Caco-2 (cell line): ENCODE results near the gene INPP5D. TPM values are rescaled to one million over a fixed set of nuclear protein-coding genes. Genes with fewer than 3 reads are reported as not detected.

ENCODE experiments used
- BruUV-seq: library from RNA; stranded (reverse); fragments of 400-500 nt; replicated peaks from 2 replicates; lab custom pipeline; 2021; lab: Mats Ljungman, UMichigan
- CTCF ChIA-PET: fragments of 300-600 bp; sonication (Branson Sonifier 250); formaldehyde crosslinking; loops from one replicate; lab custom pipeline; 2022; ENCODE audit warnings: antibody characterized with exemption; lab: Charles Lee
- POLR2A ChIA-PET: fragments of 300-600 bp; sonication (Branson Sonifier 250); formaldehyde crosslinking; loops from one replicate; lab custom pipeline; 2022; ENCODE audit warnings: antibody characterized with exemption; lab: Charles Lee
- DNase-seq, 2 experiments: peaks; one replicate each; pipeline versions ENCODE4 v3.0.0 to v3.0.0-alpha.2; 2020 to 2022
- H3K27me3 ChIP-seq: replicated peaks from 2 replicates; pipeline ENCODE4 v1.6.0; 2011; ENCODE audit warnings: low read length; ENCODE audit not compliant: control insufficient read depth, insufficient read depth
- H3K36me3 ChIP-seq: 2 replicates; pipeline ENCODE4 v1.5.1; 2011; ENCODE audit warnings: low read length; ENCODE audit not compliant: control insufficient read depth, insufficient read depth
- H3K4me1 ChIP-seq: fragments of 250-450 bp; sonication (Bioruptor Pico); 2 replicates; pipeline ENCODE4 v1.5.1; 2020; ENCODE audit warnings: mild to moderate bottlenecking
- H3K4me3 ChIP-seq: 2 replicates; pipeline ENCODE4 v1.5.1; 2011; ENCODE audit warnings: low read depth, mild to moderate bottlenecking, control low read depth, low read length
- H3K9me3 ChIP-seq: fragments of 250-450 bp; sonication (Bioruptor Pico); 2 replicates; pipeline ENCODE4 v1.5.1; 2020; ENCODE audit warnings: mild to moderate bottlenecking, moderate library complexity
- H3K27ac Mint-ChIP-seq: one replicate; pipeline ENCODE4 v1.8.0; 2022; ENCODE audit warnings: mixed read lengths; ENCODE audit not compliant: unreplicated experiment
- H3K27me3 Mint-ChIP-seq: one replicate; pipeline ENCODE4 v1.8.0; 2022; ENCODE audit warnings: mixed read lengths; ENCODE audit not compliant: insufficient read depth, unreplicated experiment
- H3K36me3 Mint-ChIP-seq: one replicate; pipeline ENCODE4 v1.8.0; 2022; ENCODE audit warnings: mild to moderate bottlenecking, mixed read lengths; ENCODE audit not compliant: insufficient read depth, unreplicated experiment
- H3K4me1 Mint-ChIP-seq: one replicate; pipeline ENCODE4 v1.8.0; 2022; ENCODE audit warnings: low read depth, mixed read lengths; ENCODE audit not compliant: unreplicated experiment
- H3K4me3 Mint-ChIP-seq: one replicate; pipeline ENCODE4 v1.8.0; 2022; ENCODE audit warnings: mild to moderate bottlenecking, moderate library complexity, mixed read lengths; ENCODE audit not compliant: unreplicated experiment
- H3K9me3 Mint-ChIP-seq: one replicate; pipeline ENCODE4 v1.8.0; 2022; ENCODE audit warnings: mixed read lengths; ENCODE audit not compliant: unreplicated experiment
- intact Hi-C: fragments of 100-400 bp; cut with micrococcal nuclease; formaldehyde crosslinking; loops from one replicate; pipeline ENCODE4 v1.10.0; 2022; ENCODE audit not compliant: unreplicated experiment
- total RNA-seq: library from RNA; stranded (reverse); gene quantifications from 2 replicates; pipeline ENCODE4 v1.2.3, GENCODE V29; 2022
- TF ChIP-seq, protein P1 (sequence below), 2 experiments: fragments of 200-600 bp in 1 of 2; IDR thresholded peaks; 1 replicate in 1 of 2; 2 replicates in 1 of 2; pipeline versions ENCODE4 v1.5.1 to v1.8.0; 2011 to 2022; ENCODE audit warnings: antibody characterized with exemption in 1 of 2, control low read depth in 1 of 2, inconsistent platforms in 1 of 2, low read depth in 1 of 2, low read length in 1 of 2, mild to moderate bottlenecking in 1 of 2, moderate library complexity in 1 of 2; ENCODE audit not compliant: insufficient read depth in 1 of 2, severe bottlenecking in 1 of 2, unreplicated experiment in 1 of 2

The INPP5D gene
- total RNA-seq, 1 experiment from 2014 or later = not detected

DNA sequence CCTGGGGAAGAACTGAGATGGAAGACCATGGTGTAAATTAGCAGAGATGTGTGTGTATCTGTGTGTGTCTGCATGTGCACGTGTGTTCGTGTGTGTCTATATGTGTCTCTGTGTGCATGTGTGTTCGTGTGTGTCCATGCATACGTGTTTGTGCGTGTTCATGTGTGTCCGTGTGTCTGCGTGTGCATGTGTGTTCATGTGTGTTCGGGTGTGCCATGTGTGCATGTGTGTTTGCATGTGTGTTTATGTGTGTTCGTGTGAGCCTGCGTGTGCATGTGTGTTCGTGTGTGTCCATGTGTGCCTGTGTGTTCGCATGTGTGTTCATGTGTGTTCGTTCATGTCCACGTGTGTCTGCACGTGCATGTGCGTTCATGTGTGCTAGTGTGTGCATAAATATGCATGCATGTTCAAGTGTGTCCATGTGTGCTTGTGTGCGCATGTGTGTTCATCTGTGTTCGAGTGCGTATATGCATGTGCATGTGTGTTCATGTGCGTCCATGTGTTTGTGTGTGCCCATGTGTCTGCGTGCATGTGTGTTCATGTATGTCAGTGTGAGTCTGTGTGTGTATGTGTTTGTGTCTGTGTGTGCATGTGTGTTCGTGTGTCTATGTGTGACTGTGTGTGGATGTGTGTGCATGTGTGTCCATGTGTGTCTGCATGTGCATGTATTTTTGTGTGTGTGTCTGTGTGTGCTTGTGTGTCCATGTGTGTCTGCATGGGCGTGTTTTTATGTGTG lies 24.5 kb upstream of the INPP5D start:
- no peak overlapping the region for H3K4me3 Mint-ChIP-seq
- no peaks in the 10 kb centered on the region for H3K36me3 ChIP-seq
- no peaks in the 10 kb centered on the region for H3K27me3 Mint-ChIP-seq
- BruUV-seq = no TSS peak
- TF ChIP-seq, protein P1, sequence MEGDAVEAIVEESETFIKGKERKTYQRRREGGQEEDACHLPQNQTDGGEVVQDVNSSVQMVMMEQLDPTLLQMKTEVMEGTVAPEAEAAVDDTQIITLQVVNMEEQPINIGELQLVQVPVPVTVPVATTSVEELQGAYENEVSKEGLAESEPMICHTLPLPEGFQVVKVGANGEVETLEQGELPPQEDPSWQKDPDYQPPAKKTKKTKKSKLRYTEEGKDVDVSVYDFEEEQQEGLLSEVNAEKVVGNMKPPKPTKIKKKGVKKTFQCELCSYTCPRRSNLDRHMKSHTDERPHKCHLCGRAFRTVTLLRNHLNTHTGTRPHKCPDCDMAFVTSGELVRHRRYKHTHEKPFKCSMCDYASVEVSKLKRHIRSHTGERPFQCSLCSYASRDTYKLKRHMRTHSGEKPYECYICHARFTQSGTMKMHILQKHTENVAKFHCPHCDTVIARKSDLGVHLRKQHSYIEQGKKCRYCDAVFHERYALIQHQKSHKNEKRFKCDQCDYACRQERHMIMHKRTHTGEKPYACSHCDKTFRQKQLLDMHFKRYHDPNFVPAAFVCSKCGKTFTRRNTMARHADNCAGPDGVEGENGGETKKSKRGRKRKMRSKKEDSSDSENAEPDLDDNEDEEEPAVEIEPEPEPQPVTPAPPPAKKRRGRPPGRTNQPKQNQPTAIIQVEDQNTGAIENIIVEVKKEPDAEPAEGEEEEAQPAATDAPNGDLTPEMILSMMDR (IDR thresholded peaks at IDR 0.05; ENCODE audit: insufficient read depth in 1 of 2, low read depth in 1 of 2, low read length in 1 of 2, severe bottlenecking in 1 of 2, unreplicated experiment in 1 of 2) = no peak
- H3K4me1 Mint-ChIP-seq = no peaks in the 10 kb centered on the region
- H3K36me3 Mint-ChIP-seq = no peaks in the 10 kb centered on the region
- intact Hi-C loops = no loop called here
- ChIA-PET CTCF (no interaction called here), POLR2A (no interaction called here)
- H3K9me3 ChIP-seq = no peaks in the 10 kb centered on the region
- no peaks in the 10 kb centered on the region for H3K4me1 ChIP-seq
- no peak overlapping the region for H3K27ac Mint-ChIP-seq
- DNase-seq = no peak
- H3K27me3 ChIP-seq = no peaks in the 10 kb centered on the region
- H3K4me3 ChIP-seq = no peak overlapping the region
- no peaks in the 10 kb centered on the region for H3K9me3 Mint-ChIP-seq

GRCh38 chr2:233036162-233036838 lies 23.8 kb upstream of the INPP5D start:
- no peaks in the 10 kb centered on the region for H3K9me3 ChIP-seq
- TF ChIP-seq, protein P1 (IDR thresholded peaks at IDR 0.05; ENCODE audit: insufficient read depth in 1 of 2, low read depth in 1 of 2, low read length in 1 of 2, severe bottlenecking in 1 of 2, unreplicated experiment in 1 of 2) = no peak
- H3K36me3 ChIP-seq = no peaks in the 10 kb centered on the region
- DNase-seq = no peak
- no peak overlapping the region for H3K4me3 ChIP-seq
- intact Hi-C loops = no loop called here
- Mint-ChIP-seq H3K27ac (no peak overlapping the region), H3K4me3 (no peak overlapping the region), H3K36me3 (no peaks in the 10 kb centered on the region), H3K27me3 (no peaks in the 10 kb centered on the region), H3K9me3 (no peaks in the 10 kb centered on the region), H3K4me1 (no peaks in the 10 kb centered on the region)
- ChIA-PET POLR2A (no interaction called here), CTCF (no interaction called here)
- no peaks in the 10 kb centered on the region for H3K4me1 ChIP-seq
- BruUV-seq = no TSS peak
- no peaks in the 10 kb centered on the region for H3K27me3 ChIP-seq

- Histone ChIP-seq H3K4me1 (no peaks in the 10 kb centered on the region), H3K9me3 (no peaks in the 10 kb centered on the region), H3K36me3 (no peaks in the 10 kb centered on the region), H3K27me3 (no peaks in the 10 kb centered on the region), H3K4me3 (no peak overlapping the region)
- POLR2A ChIA-PET = no interaction called here
- no peaks in the 10 kb centered on the region for H3K27me3 Mint-ChIP-seq
- no peak overlapping the region for H3K27ac Mint-ChIP-seq
- CTCF ChIA-PET = interaction anchor here (0.6 kb wide), 1 partner anchor 95 kb away, joined by 5 read pairs; no protein-coding TSS in a partner anchor
- no peaks in the 10 kb centered on the region for H3K4me1 Mint-ChIP-seq
- no peaks in the 10 kb centered on the region for H3K36me3 Mint-ChIP-seq
- TF ChIP-seq, protein P1 (IDR thresholded peaks at IDR 0.05; ENCODE audit: insufficient read depth in 1 of 2, low read depth in 1 of 2, low read length in 1 of 2, severe bottlenecking in 1 of 2, unreplicated experiment in 1 of 2) = no peak
- H3K9me3 Mint-ChIP-seq = no peaks in the 10 kb centered on the region
- no TSS peak for BruUV-seq
- no peak overlapping the region for H3K4me3 Mint-ChIP-seq
- intact Hi-C loops = no loop called here
- no peak for DNase-seq
These were observed 23.1 kb upstream of the INPP5D start for GRCh38 chr2:233037078-233037477.
